ENCODE measurements around the gene GMDS.

DNA sequence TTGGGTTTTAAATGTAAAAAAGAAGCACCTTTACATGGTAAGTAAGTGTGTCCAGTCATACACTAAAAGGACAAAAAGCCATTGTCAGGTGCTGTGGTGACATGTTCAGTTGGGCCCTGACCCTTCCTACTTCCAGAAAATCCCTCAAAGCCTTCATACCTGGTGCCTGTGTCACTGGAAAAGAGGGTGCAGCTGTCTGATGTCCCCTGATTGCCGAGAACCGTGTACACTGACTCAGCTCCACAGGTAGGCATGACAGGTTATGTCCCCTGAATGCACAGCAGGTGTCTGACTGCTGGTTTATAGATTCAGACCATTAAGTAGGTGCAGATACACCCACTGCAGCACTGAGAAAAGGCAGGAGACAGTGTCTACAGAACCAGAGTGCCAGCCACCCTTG, 536.6 kb downstream of the GMDS start:
- TF ChIP-seq, protein P1, sequence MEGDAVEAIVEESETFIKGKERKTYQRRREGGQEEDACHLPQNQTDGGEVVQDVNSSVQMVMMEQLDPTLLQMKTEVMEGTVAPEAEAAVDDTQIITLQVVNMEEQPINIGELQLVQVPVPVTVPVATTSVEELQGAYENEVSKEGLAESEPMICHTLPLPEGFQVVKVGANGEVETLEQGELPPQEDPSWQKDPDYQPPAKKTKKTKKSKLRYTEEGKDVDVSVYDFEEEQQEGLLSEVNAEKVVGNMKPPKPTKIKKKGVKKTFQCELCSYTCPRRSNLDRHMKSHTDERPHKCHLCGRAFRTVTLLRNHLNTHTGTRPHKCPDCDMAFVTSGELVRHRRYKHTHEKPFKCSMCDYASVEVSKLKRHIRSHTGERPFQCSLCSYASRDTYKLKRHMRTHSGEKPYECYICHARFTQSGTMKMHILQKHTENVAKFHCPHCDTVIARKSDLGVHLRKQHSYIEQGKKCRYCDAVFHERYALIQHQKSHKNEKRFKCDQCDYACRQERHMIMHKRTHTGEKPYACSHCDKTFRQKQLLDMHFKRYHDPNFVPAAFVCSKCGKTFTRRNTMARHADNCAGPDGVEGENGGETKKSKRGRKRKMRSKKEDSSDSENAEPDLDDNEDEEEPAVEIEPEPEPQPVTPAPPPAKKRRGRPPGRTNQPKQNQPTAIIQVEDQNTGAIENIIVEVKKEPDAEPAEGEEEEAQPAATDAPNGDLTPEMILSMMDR (conservative IDR thresholded peaks at IDR 0.05 in 1 of 2, IDR thresholded peaks at IDR 0.05 in 1 of 2; ENCODE audit: low read depth in 1 of 2, low read length in 2 of 2) = no peak
- TF ChIP-seq EZH2 (IDR thresholded peaks at IDR 0.05; ENCODE audit: low read length, missing control alignments) = no peak

Data from fibroblast of lung (primary cell).